Activated CD4-positive, alpha-beta T cell treated with anti-CD3 and anti-CD28 coated beads, Interleukin-2, Interleukin-4, amounts not matched to agents 100 ng/mL and 50 ng/mL, durations not matched to agents 16 hours and 8 hours (primary cell): ENCODE measurements around the gene MICAL2.

Experiments
- DNase-seq: peaks from one replicate; pipeline ENCODE4 v3.0.0-alpha.2; 2020; ENCODE audit warnings: low spot score

The MICAL2 gene

GRCh38 chr11:12171921-12172320, 61.5 kb downstream of the MICAL2 start:
- no peak for DNase-seq

- no peak for DNase-seq
Measured at GRCh38 chr11:12172493-12173013, 62.2 kb downstream of the MICAL2 start.

DNA sequence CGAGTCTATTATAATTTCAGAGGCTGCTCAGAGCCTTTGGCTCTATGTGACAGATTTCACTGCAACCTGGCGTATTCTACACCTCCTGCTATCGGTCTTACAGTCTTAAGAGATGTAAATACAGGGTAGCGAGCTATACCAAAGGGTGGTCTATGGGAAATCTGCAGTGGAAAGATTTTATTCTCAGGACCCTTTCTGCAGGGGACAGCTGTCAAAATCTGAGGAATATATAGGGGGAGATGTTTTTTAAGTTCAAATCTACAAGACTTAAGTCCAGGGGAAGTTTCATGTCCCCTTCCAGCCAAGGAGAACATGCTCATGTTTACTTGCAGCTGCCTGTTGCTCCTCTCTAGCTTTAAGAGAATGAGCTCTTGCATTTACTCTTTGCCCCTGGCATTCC, 62.7 kb downstream of the MICAL2 start:
- DNase-seq = no peak

DNA sequence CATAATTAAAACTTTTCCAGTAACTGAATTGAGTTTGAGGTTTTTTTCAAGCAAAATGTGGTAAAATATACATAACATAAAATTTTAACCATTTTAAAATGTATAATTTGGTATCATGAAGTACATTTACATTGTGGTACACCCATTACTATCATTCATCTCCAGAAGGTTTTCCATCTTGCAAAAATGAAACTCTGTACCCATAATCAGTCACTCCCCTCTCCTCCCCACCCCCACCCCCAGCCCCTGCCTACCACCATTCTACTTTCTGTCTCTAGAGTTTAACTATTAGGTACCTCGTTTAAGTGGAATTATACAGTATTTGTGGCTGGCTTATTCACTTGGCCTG, 63.7 kb downstream of the MICAL2 start:
- peak; percentile 70 for DNase-seq

DNA sequence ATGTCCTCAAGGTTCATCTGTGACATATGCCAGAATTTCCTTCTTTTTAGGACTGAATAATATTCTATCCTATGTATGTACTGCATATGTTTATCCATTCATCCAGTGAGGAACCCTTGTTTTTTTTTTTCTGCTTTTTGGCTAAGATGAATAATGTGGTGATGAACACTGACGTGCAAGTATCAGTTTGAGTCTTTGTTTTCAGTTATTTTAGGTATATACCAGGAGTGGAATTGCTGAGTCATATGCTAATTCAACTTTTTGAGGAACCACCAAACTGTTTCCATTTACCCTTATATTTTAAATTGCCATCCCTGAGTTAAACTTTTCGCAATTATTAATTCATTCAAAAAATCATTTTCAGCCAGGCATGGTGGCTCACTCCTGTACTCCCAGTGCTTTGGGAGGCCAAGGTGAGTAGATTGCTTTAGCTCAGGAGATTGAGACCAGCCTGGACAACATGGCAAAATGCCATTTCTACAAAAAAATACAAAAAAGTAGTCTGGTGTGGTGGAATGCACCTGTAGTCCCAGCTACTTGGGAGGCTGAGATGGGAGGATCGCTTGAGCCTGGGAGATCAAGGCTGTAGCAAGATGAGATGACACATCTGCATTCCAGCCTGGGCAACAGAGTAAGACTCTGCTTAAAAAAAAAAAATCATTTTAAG, 64.2 kb downstream of the MICAL2 start:
- peak; percentile 89 for DNase-seq

- DNase-seq = peak; percentile 64
Measured at GRCh38 chr11:12175694-12176241, 65.4 kb downstream of the MICAL2 start.

- DNase-seq = no peak
Measured at GRCh38 chr11:12176410-12176809, 66.0 kb downstream of the MICAL2 start.

DNA sequence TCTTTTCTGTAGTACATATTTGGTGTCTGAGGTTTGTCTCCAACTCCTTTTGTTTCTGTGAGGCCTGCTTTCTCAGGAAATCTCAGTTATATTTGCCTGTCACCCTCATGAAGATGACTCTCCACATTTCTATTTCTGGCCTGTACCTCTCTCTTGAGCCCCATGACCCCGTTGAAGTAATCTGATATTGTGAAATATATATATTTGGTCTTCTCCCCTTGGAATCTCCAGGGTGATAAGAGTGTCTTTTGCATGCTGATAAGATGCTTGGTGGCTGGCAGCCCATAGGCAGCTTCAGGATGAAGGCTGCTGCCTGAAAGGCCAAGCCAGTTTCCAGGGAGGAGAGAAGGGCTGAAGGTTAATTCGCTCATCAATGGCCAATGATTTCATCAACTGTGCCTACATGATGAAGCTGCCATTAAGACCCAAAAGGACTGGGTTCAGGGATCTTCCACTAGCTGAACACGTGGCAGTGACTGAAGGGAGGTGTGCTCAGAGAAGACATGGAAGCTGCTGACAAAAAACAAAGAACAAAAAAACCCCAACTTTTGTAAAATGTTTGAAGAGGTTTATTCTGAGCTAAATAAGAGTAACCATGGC, 67.4 kb downstream of the MICAL2 start:
- no peak for DNase-seq

- no peak for DNase-seq
Measured at GRCh38 chr11:12179019-12179418, 68.6 kb downstream of the MICAL2 start.

- DNase-seq = no peak
Measured at GRCh38 chr11:12179531-12179930, 69.1 kb downstream of the MICAL2 start.

DNA sequence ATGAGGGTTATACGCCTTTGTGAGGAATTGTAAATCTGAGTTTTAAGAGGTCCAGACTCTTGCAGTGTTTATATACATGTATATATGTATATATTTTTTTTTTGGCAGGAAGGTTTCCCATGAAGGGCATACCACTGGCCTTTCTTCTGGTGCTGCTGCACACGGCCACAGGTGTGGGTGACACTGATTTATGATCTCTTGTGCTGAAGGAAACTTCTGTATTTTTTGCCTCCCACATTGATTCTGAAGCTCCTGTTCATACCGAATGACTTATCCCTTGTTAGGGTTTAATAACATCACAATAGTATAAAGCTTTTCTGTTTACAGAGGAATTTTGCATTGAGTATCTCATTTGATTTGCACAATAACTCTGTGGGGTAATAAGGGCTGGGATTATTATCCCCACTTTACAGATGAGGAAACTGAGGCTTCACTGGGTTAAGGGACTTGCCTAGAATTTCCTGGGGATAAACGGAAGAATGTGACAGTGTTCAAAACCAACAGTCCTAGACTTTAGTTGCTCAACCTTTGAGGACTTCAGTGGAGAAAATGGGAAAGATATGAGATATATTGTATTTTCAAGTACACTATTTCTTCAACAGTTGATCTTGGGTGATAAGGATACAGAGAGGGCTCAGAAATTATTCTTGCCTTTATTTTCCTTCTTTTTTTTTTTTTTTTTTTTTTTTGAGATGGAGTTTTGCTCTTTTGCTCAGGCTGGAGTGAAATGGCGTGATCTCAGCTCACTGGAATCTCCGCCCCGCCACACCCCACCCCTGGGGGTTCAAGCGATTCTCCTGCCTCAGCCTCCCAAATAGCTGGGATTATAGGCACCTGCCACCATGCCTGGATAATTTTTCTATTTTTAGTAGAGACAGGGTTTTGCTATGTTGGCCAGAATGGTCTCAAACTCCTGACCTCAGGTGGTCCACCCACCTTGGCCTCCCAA, 70.1 kb downstream of the MICAL2 start:
- no peak for DNase-seq

DNA sequence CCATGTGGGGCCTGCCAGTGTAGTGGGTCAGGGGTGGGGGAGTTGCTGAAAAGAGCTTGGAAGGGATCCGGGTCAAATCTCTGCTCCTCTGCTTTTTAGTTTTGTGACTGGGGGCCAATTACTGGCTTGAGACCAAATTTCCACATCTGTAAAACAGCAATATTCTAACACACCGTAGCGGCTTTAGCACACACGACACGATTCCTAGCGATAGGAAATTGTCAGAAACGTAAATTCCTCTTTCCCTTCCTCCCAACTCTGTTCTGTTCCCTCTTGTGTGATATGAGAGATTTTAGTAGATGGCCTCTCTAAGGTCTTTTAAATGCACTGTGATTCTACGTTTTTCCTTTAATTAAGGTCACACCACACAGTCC, 71.9 kb downstream of the MICAL2 start:
- no peak for DNase-seq

- DNase-seq = no peak
Measured at GRCh38 chr11:12182676-12183541, 72.5 kb downstream of the MICAL2 start.

GRCh38 chr11:12183827-12184620, 73.6 kb downstream of the MICAL2 start:
- no peak for DNase-seq

GRCh38 chr11:12184699-12185098, 74.3 kb downstream of the MICAL2 start:
- DNase-seq = no peak

- DNase-seq = no peak
Measured at GRCh38 chr11:12185106-12185690, 74.8 kb downstream of the MICAL2 start.

DNA sequence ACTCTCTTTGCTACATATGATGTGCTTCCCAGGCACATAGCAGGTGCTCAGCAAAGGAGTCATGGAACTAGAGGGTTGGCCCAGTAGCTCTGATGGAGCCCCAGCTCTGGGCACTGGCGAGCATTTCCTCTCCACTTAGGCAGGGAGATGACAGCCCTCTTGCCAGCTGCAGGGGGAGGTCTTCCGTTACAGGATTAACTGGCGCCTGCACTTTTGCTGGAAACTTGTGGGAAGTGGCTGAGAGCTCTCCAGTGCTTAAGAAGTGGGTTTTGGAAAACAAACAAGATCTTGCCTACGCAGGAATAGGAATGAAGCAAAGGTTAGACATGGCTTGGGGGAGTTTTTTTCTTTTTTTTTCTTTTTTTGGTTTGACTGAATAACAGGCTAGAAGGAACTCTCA, 75.5 kb downstream of the MICAL2 start:
- no peak for DNase-seq

GRCh38 chr11:12186701-12187100, 76.3 kb downstream of the MICAL2 start:
- DNase-seq = no peak

DNA sequence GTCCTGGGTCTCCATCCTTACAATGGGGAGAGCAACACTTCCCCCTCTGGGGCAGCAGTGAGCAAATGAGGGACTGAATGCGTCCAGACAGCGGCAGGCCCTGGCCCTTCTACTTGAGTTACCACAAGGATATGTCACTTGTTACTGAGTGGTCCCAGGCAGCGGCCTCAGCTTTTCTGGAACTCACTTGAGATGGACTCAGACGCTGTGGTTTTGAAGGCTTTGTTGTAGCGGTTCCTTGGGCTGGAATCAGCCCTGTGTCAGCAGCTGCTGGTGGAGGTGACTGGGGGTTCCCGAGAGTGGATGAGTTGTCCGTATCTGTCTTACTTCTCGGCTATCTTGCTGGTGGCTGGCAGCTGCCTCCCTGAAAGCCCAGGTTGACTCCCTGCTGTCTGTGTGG, 77.0 kb downstream of the MICAL2 start:
- no peak for DNase-seq

DNA sequence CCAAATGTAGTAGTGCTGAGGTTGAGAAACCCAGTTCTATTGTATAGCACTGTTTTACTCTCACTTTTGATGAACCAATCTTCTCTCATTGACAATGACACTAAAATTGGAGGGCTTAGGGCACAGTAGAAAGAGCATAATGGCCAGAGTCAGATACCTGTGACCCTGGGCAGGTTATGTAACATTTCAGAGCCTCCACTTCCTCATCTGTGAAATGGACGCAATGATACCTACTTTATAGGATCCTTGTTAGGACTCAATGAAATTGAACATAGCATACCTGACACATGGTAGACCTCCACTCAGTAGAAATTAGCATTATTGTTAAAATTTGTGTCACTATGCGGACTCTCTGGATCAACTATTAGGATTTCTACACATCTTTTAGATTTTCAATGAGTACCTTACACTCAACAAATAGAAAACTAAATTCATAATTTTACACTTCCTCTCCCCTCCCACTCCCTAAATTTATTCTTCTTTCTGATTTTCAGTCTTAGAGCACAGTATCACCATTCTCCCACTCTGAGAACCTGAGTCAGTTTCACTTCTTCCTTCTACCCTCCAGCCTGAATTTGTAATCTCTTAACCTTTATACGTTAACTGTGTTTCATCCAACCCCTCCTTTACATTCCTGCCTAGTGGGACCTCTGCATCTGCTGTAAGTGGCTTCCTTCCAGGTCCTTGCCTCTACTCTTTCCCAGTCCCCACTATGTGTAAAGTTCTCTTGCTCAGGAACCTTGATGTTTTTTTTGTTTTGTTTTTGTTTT, 78.3 kb downstream of the MICAL2 start:
- no peak for DNase-seq
